Stimulated activated naive CD4-positive, alpha-beta T cell treated with Interleukin-2 at 50 U/mL for 16 hours (primary cell): ENCODE measurements around the gene GRM4.
"Not testable (repeated sequence)": the region's sequence is repeated elsewhere in the genome, so short reads cannot be mapped to it uniquely, and the experiment has no call there.

Experiments
- DNase-seq: peaks from one replicate; lab custom pipeline; 2025; lab: John Stamatoyannopoulos, UW

The GRM4 gene

GRCh38 chr6:34020807-34021553 is 124.9 kb downstream of the GRM4 start:
- no peak for DNase-seq

- DNase-seq = no peak
Measured at GRCh38 chr6:34020278-34020677, 125.6 kb downstream of the GRM4 start.

- DNase-seq = no peak
Measured at GRCh38 chr6:34018961-34019606, 126.8 kb downstream of the GRM4 start.

- DNase-seq = no peak
Measured at GRCh38 chr6:34018026-34018425, 127.9 kb downstream of the GRM4 start.

DNA sequence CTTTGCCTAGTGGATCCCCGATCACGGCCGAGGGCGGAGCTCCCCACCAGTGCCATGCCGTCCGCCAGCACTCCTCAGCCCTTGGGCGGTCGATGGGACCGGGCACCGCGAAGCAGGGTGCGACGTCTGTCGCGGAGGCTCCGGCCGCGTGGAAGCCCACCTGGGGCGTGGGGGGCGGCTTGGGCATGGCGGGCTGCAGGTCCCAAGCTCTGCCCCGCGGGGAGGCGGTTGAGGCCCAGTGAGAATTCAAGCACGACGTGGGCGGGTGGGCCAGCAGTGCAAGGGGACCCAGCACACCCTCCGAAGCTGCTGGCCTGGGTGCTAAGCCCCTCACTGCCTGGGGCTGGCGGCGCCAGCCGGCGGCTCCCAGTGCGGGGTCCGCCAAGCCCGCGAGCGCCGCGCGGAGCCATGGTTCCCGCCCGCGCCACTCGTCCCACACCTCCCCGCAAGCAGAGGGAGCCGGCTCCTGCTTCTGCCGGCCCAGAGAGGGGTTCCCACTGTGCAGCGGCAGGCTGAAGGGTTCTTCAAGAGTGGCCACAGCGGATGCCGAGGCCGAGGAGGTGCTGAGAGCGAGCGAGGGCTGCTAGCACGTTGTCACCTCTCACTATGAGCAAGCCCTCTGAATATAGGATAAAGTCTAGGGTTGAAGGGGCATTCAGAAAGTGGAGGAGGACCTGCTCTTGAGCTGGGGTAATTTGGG is 128.6 kb downstream of the GRM4 start:
- DNase-seq = no peak

DNA sequence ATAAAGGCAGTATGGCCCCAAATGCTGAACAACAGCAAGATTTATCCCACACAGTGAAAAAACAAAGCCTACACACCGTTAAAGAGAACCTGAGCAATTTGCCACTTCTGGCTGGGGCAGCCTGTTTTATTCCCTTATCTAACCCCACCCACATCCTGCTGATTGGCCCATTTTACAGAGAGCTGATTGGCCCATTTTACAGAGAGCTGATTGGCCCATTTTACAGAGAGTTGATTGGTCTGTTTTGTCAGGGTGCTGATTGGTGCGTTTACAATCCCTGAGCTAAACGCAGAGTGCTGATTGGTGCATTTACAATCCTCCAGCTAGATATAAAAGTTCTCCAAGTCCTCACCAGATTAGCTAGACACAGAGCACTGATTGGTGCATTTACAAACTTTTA is 129.3 kb downstream of the GRM4 start:
- not testable (repeated sequence) for DNase-seq

DNA sequence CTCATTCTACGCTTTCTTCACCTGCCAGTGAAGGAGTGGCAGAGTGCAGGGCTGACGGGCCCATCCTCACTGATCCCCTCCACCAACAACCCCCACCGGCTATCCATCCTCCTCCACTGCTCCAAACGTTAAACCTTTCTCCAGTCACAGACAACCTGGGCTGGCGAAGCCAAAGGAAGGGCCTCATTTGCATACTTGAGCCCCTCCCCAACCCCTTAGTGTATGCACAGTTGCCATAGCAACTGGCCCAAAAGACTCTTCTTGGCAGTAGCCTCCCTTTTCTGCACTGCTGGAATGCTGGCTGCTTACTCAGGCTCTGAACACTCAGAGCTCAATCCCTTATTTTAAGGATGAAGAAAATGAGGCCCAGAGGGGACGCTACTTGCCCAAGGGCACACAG is 130.3 kb downstream of the GRM4 start:
- DNase-seq = no peak

GRCh38 chr6:34011264-34011663 is 134.6 kb downstream of the GRM4 start:
- no peak for DNase-seq

GRCh38 chr6:34005901-34006531 is 139.9 kb downstream of the GRM4 start:
- no peak for DNase-seq

GRCh38 chr6:34004706-34005105 is 141.2 kb downstream of the GRM4 start:
- DNase-seq = no peak

DNA sequence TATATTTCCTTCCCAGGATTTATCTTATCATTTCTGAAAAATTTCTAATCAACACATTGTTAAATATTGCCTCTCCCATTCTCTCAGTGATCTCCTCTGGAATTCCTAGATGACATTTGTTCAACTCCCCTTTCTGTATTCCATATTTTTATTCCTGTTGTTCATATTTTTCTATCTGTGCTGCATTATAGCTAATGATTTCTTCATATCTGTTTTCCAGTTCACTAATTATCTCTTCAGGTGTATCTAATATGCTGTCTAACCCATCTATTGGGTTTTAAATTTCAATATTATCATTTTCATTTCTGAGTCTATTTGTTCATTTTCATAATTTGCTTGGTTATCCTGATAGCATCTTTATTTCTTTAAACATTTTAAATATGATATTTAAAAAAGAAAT is 141.9 kb downstream of the GRM4 start:
- DNase-seq = no peak

- no peak for DNase-seq
Measured at GRCh38 chr6:34001706-34002621, 143.9 kb downstream of the GRM4 start.

GRCh38 chr6:34000281-34000680 is 145.6 kb downstream of the GRM4 start:
- no peak for DNase-seq

- DNase-seq = no peak
Measured at GRCh38 chr6:33999567-33999966, 146.3 kb downstream of the GRM4 start.

- DNase-seq = no peak
Measured at GRCh38 chr6:33998660-33999059, 147.2 kb downstream of the GRM4 start.

DNA sequence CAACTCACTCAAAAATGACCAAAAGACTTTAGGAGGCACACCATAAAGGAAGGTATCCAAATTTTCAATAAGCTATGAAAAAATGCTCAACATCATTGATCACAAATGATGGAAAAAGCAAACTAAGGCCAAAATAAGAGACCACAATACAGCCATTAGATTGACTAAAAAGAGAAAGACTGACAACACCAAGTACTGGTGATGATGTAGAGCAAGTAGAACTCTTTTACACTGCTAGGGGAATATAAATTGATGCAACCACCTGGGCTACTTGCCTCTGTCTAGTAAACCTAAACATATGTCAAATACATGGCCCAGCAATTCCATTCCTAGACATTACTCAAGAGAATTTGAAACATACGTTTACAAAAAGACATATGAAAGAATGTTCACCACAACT is 148.6 kb downstream of the GRM4 start:
- no peak for DNase-seq

GRCh38 chr6:33996120-33996475 is 149.8 kb downstream of the GRM4 start:
- DNase-seq = no peak

- no peak for DNase-seq
Measured at GRCh38 chr6:33995309-33996119, 150.4 kb downstream of the GRM4 start.

DNA sequence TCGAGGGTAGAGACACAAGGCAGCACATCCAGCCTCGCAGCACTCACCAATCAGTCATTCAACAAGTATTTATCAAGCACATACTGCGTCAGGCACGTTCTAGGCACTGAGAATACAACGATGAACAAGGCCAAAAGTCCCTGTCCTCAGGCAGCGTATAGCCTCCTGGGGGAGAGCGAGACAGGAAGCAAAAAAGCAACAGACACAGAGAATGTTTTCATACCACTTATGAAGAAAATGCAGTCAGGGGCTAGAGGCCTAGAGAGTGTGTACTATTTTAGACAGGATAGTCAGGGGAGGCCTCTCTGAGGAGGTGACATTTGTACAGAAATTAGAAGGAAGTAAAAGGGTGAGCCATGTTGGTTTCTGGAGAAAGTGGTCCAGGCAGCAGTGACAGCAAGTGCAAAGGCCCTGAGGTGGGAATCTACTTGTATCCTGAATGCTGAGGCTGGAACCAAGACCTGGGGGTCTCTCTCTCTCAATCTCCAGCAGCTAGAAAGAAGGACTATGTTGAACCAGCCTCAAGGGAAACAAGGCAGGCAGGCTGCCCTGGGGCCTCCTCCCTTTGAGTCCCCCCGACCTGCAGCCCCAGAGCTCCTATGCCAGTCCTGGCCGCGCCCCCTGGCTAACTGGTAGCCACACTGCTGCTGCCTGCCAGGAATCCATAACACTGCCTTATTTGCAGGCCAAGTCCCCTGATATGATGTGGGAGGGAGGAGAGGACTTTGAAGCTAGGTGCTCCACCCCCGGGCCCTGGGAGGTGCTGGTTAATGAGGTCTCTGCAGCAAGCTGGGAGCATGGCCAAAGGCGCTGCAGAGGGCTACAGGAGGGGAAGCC is 151.2 kb downstream of the GRM4 start:
- DNase-seq = no peak
